ENCODE measurements around the gene CDKN2AIP.

CDKN2AIP gene

DNA sequence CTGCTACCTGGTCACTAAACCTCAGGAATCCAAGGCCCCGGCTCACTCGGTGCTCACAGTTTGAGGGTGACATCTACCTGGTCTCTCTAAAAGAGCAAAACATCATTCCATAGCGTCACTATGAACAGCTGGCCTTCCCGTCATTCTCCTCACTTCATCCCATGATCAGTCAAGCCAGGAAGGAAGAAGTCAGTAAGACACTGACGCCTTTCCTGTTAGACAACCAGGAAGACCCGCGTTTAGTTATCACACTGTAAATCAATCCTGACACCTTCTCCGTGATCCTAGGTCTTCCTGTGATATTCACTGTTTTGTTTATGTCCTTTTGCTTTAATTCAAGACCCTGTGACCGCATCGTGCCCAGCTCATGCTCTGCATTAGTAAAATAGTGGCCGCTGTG lies 31.6 kb upstream of the CDKN2AIP start:
- TF ChIP-seq, protein P1, sequence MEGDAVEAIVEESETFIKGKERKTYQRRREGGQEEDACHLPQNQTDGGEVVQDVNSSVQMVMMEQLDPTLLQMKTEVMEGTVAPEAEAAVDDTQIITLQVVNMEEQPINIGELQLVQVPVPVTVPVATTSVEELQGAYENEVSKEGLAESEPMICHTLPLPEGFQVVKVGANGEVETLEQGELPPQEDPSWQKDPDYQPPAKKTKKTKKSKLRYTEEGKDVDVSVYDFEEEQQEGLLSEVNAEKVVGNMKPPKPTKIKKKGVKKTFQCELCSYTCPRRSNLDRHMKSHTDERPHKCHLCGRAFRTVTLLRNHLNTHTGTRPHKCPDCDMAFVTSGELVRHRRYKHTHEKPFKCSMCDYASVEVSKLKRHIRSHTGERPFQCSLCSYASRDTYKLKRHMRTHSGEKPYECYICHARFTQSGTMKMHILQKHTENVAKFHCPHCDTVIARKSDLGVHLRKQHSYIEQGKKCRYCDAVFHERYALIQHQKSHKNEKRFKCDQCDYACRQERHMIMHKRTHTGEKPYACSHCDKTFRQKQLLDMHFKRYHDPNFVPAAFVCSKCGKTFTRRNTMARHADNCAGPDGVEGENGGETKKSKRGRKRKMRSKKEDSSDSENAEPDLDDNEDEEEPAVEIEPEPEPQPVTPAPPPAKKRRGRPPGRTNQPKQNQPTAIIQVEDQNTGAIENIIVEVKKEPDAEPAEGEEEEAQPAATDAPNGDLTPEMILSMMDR (IDR thresholded peaks at IDR 0.05; ENCODE audit: control insufficient read depth, extremely low read depth, insufficient read depth): no peak
- DNase-seq (ENCODE audit: low read depth): no peak

DNA sequence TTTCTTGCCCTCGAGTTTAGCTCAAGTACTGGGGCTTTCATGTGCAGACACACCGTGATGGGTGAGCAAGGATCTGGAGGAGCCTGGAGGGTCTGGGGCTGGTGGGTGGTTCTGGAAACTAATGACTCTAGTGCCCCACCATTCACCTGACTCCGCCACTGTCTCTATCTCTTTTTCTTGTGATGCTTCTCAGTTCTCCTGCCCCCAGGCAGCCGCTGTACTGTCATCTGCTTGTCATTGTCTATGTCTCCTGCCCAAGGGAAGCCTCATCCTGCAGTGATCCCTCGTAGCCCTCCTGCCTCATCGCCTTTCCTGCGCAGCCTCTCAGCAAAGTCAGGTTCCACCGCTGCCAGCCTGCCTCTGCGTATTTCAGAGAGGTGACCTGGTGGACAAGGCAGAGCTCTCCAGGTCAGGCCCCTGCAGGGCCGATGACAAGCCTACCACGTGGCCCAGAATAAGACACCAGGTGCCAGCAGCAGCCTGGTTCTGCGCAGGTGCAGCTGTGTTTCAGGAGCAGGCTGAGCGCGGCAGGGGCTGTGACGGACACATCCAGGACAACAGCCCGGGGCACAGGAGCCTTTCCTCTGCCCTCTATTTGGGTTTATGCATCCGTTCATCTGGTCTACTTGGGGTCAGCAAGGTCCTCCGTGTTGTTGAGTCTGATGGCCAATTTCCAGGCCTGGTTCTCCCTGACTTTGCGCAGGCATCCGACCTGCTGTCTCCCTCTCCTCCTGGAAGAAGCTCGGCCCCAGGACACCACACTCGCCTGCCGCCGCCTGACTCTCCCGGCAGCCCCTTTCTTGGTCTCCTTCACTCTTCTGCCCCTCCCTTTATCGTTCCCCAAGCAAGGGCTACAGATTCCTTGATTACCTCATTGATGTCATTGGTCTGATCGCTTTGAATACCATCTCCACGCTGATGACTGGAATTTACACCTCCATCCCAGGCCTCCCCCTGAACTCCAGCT lies 30.9 kb upstream of the CDKN2AIP start:
- TF ChIP-seq, protein P1 (IDR thresholded peaks at IDR 0.05; ENCODE audit: control insufficient read depth, extremely low read depth, insufficient read depth): no peak
- DNase-seq (ENCODE audit: low read depth): no peak

More for the DNA sequence above, 31.6 kb upstream of the CDKN2AIP start:
- no peak overlapping the region for H3K4me3 ChIP-seq (ENCODE audit: low read depth, low read length)

DNA sequence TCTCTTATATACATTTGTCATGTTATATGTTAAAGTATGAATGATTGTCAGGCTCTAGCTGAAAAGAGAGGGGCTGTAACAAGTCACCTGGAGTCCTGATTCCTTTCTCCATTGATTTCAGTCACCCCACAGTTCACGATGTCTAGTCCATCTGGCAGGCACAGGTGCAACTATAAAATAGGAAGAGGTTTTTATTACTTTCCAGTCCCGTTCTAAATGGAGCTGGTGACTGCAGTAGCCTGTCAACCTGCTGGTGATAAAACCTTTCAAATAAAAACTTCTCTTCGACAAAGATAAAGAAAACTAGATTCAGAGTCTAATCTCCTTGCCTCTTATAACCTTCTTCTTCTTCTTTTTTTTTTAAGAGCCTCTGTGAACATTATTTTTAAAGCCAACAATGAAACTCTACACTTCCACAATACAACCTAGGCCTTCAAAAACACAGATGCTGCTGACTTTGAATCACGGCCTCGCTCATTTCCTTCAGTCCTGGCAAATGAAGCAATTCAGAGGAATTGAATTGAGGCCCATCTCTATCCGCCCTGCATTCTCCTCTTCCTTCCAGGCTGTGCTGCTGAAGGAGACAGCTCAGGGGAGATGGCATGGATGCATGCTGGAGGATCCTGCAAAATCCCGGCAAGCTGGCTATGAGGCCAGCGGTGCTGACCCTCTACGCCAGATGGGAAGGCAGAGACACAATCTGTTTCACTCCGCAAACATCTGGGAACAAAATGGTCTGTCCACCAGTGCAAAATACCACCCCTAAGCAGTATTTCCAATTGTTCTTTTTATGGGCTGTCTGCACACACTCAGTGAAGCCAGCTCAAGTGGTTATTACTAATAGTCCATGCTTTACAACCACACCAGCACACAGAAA lies 27.3 kb upstream of the CDKN2AIP start:
- no peak for DNase-seq (ENCODE audit: low read depth)
- H3K4me3 ChIP-seq (ENCODE audit: low read depth, low read length): no peak overlapping the region
- TF ChIP-seq, protein P1 (IDR thresholded peaks at IDR 0.05; ENCODE audit: control insufficient read depth, extremely low read depth, insufficient read depth): no peak

More for the DNA sequence above, 30.9 kb upstream of the CDKN2AIP start:
- H3K4me3 ChIP-seq (ENCODE audit: low read depth, low read length): no peak overlapping the region

DNA sequence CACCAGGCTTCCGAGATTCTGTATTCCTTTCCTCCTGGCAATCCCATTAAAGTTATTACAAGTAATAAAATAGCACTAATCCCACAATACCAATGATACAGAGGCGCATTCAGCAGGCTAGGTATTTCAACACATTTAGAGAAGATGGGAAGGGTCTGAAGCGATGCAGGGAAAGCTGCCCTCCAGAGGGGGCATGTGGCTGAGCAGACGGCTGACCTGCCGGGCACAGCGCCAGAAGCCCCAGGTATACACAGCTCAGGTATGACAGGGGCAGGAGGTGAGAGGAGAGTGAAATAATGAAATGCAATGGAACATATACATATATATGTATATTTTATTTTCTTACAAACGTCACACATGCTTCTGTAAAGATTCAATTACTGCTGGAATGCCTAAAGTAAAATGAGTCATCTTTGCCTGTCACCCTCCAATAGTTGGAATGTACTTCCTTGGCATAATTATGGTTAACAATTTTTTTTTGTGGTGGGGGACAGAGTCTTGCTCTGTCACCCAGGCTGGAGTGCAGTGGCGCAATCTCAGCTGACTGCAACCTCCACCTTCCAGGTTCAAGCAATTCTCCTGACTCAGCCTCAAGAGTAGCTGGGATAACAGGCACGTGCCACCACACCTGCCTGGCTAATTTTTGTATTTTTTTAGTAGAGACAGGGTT lies 21.3 kb upstream of the CDKN2AIP start:
- no peak for DNase-seq (ENCODE audit: low read depth)
- TF ChIP-seq, protein P1 (IDR thresholded peaks at IDR 0.05; ENCODE audit: control insufficient read depth, extremely low read depth, insufficient read depth): no peak
- H3K4me3 ChIP-seq (ENCODE audit: low read depth, low read length): no peak overlapping the region

DNA sequence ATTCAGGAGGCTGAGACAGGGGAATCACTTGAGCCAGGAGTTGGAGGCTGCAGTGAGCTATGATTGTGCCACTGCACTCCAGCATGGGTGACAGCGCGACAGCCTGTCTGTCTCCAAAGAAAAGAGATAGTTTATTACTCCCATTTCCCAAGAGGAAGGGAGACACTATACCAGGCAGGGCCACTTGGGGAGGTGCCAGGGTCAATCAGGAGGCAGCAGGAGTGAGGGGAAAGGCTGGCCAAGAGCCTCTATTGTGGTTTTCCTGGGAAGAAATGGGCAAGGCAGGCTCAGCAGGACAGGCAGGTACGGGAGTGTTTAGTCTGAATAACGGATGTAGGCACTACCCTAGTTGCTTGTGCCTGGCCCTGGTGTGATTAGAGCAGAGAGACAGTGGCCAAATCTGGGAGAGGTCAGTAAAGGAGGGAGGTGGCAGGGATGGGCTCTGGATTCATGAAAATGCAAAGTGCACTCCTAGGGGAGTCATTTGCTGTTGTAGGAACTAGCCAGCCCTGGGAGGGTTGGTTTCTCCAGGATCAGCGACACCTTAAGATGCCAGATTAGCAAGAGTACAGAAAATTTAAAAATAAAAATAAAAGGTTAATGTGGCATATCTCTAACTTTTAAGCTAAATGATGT lies 20.2 kb upstream of the CDKN2AIP start:
- TF ChIP-seq, protein P1 (IDR thresholded peaks at IDR 0.05; ENCODE audit: control insufficient read depth, extremely low read depth, insufficient read depth): no peak
- no peak for DNase-seq (ENCODE audit: low read depth)

DNA sequence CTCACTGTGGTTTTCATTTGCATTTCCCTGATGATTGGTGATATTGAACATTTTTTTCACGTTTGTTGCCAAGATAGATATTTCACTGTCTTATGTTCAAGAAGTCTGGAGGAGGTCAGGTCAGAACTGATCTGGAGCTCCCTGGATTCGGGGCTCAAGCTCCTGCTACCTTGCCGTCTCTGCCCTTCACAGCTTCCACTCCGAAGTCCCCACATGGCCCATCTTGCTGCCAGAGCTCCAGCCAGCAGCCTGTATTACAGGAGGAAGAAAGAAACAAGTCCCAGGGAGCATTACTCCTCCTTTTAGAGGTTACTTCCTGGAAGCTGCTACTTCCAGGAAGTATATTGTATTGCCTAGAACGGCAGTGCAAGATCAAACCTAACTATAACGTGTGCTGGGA lies 17.9 kb upstream of the CDKN2AIP start:
- no peak for DNase-seq (ENCODE audit: low read depth)
- TF ChIP-seq, protein P1 (IDR thresholded peaks at IDR 0.05; ENCODE audit: control insufficient read depth, extremely low read depth, insufficient read depth): no peak
- H3K4me3 ChIP-seq (ENCODE audit: low read depth, low read length): no peak overlapping the region

More for the DNA sequence above, 20.2 kb upstream of the CDKN2AIP start:
- H3K4me3 ChIP-seq (ENCODE audit: low read depth, low read length): no peak overlapping the region
